Measurements from ENCODE around the gene TJP3.

TJP3 gene

DNA sequence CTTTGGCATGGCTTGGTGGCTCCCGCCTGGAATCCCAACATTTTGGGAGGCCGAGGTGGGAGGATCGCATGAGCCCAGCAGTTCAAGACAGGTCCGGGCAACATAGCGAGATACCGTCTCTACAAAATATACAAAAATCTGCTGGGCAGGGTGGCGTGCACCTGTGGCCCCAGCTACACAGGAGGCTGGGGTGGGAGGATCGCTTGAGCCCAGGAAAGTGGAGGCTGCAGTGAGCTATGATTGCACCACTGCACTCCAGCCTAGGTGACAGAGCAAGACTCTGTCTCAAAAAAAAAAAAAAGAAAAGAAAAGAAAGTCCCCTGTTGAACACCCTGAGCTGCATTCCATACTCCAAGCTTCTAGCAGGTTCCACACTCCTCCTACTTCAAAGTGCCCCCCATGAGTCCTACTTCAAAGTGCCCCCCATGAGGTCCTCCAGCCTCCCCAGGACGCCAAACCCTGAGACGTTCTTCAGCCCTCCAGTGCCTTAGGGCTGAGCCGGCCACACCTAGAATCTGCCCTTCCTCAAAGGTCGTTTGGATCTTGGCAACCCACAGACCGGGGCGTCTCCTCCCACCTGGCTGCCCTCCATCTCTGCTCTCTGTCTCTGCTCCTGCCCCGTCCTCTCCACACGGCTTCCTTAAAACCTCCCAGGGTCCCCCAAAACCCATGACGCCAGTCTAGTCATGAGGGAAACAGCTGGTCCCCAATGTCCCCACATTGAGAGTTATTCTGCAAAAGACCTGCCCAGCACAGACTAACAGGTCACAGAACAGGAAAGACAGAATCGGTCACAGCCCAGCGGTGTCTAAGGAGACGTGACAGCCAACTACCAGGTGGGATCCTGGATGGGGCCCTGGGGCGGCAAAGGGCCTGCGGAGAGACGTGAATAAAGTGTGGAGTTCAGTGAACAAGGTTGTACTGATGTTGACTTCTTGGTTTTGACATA is 4.8 kb downstream of the TJP3 start:
- no peak for DNase-seq

DNA sequence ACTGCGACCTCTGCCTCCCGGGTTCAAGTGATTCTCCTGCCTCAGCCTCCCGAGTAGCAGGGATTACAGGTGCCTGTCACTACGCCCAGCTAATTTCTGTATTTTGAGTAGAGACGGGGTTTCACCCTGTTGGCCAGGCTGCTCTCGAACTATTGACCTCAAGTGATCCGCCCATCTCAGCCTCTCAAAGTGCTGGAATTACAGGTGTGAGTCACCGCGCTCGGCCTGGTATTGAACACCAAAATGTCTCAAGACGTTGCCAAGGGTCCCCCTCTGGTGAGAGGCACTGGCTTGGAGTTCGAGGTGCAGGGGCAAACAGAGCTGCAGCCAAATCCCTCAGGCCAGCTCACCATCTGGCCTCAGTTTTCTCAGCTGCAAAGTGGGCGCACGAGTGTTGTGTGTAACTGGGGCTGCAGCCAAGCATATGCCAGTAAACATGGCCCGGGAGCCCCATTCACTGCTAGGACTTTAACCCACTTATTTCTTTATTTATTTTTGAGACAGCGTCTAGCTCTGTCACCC is 8.0 kb downstream of the TJP3 start:
- DNase-seq, result no peak

DNA sequence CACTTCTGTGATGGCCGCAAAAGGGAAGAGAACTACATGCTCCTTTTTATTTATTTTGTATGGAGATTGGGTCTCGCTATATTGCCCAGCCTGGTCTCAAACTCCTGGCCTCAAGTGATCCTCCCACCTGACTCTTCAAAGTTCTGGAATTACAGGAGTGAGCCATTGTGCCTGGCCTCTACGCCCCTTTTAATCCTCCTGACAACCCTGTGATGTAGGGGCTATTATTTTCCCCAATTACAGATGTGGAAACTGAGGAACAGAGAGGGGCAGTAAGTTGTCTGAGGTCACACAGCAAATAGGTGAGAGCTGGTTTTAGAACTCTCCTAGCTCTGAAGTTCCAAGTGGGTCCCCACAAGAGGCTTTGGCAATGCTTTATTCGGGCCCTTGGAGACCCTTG is 11.7 kb downstream of the TJP3 start:
- DNase-seq, result no peak

DNA sequence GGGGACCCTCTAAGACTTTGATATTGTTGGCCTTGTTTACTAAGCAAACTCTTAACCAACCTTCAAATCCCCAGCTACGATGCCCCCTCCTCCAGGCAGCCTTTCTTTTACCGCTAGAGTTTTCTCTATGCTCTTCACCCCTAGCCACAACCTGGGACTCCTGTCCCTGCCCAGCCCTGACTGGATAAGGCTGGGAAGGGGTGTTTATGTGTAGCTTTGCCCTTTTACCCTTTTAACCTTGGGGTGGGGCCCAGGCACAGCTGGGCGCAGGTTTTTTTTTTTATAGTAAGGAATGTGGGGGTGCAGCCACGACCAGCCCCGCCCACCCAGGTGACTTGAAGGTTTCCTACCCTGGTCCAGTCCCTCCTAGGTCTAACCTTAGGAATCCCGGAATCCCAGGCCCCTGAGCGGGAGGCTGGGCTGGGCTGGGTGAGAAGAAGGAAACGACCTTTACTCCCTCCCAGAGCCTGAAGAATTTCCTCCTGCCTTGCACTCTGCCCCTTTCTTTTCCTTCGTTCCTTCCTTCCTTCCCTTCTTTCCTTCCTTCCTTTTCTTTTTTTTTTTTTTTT is 12.2 kb downstream of the TJP3 start:
- DNase-seq, result no peak

DNA sequence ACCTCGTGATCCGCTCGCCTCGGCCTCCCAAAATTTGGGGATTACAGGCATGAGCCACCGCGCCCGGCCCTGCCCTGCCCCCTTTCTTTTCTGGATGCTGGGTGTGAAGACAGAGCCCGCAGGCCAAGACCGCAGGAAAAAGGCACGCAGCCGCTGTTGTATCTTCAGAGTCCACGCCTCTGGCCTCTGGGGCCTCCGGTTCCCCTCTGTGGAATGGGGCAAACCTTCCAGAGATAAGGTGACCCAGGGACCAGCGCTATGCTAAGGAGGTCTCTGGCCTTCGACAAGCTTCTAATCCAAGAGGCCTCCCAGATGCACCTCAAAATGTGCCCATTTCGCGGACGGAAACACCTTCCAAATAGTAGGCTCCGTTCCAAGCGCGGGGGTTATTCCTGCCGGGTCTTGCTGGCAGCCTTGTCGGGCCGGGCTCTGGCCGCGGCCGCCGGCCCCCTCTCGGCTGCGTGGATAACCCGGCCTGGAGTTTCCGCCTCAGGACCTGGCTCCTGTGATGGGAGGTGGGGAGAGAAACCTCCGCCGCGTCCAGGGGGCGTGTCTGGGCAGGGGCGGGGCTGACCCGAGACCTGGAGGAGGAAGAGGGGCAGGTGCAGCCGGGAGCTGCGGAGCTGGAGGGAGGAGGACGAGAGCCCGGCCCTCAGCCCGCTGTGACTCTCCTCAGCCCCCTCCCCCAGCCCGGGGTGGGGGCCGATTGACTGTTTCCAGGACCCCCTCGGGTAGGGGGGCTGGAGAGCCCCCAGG is 13.1 kb downstream of the TJP3 start:
- peak in 29 of 56 donors; percentile 1 to 56 (median 10) for DNase-seq

DNA sequence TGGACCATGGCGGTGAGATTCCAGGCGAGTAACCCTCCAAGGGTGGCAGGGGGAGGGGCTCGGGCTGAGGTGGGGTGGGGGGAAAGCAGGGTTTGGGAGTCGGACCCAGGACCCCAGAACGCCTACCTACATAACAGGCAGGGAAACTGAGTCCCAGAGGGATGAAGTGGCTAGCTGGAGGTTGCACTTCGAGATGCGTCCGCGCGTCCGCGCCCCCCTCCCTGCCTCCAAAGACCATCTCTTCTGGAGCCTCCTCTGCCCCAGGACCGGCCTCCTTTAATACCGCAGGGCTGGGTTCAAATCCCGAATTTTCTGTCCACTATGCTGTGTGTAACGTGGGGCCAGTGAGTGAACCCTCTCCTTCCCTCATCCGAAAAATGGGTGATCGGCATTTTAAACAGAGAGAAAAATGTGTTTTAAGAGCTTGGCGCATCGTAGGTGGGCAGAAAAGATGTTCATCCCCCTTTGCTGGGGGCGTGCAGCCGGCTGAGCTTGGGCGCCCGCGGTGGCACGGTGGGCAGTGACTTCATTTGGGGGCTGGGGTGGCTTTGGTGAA is 13.8 kb downstream of the TJP3 start:
- DNase-seq, result no peak

DNA sequence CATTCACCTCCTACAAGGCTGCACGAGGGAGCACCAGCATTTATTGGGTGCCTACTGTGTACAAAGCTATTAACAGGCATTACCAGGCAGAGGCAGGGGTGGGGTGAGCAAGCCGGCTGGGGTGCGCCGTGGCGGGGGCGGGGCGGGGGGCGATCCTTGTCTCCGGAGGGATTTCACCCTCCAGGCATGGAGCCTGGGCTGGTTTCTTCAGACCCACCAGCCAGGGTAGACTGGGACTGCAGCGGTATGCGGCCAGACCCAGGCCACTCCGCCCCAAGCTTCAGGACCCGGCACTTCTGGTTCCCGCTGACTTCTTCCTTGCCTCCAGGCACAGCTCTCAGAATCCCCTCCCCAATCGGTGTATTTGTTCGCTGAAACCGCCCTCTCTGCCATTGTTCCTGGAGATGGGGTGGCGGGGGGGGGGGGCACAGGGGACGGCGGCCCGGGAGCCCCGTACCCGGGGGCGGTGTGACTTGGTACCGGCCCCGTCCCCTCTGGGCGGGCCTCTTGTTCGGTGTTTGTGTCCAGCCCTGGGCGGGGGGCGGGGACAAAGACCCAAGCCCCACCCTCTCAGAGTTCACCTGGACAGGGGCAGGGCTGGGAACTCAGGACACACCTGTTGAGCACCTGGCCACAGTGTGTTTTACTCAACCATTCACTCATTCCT is 14.4 kb downstream of the TJP3 start:
- no peak for DNase-seq

DNA sequence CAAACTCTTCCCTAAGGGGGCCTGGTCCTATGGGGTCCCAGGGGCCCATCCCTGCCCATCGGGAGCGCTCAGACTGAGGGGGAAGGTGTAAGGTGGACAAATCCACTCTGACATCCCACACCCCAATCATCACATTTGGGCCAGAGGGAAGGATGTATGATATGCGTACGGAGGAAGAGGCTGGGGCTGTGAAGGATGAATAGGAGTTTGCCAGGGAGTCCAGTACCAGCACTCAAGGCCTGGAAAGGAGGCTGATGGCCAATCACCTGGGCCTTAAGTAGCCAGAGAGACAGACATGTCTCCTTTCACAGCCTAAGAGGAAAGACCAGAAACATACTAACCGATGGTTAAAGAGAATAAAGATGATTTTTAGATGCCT is 14.9 kb downstream of the TJP3 start:
- no peak for DNase-seq

DNA sequence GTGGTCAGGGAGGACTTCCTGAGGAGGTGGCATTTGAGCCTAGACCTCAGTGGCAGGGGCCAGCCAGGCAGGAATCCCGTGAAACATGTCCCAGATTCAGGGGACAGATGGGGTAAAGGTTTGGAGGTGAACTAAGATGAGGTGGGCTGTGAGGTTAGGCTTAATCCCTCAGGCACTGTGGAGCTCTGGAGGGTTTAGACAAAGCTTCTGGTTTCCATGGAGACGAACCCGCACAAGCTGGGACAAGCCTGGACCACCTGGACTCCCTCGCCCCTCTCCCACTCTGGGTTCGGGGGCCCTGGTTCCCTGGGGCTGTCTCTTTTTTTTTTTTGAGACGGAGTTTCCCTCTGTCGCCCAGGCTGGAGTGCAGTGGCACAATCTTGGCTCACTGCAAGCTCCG is 15.7 kb downstream of the TJP3 start:
- DNase-seq, result no peak

DNA sequence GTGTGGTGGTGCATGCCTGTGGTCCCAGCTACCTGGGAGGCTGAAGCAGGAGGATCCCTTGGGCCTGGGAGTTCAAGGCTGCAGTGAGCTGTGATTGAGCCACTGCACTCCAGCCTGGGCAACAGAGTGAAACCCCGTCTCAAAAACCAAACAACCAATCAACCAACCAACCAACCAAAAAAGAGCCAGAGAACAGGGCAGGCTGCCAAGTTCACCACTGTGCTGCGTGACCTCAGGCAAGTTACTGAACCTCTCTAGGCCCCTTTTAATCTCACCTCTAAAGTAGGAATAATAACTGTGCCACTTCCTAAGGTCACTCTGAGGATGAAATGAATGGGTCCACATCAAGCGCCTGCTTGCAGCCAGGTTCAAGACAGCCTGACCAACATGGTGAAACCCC is 16.9 kb downstream of the TJP3 start:
- no peak for DNase-seq

DNA sequence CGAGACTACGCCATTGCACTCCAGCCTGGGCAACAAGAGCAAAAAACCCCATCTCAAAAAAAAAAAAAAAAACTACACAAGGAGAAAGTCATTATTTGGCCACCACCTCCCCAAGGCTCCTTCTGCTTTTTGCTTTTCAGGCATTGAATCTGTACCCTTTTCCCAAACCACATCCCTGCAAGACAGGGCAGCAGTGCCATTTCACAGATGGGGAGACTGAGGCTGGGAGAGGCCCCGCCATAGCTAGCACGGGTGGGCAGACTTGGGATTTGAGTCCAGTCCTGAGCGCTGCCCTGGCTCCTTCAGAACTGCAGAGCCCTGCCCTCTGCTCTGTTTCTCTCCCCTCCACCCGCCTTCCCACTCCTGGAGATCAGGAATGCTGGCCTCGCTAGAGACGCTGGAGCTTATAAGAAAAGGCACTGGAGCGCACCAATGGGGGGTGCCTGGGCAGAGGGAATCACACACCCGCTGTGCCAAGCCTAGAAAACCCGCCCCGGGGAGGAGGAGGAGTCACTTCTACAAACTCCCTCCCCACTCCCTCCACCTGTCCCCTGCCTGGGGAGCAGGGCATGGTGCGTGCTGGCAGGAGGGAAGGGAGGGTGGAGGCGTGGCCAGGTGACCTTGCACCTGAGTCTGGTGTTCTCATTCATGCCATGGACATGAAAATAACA is 17.6 kb downstream of the TJP3 start:
- DNase-seq, result no peak

DNA sequence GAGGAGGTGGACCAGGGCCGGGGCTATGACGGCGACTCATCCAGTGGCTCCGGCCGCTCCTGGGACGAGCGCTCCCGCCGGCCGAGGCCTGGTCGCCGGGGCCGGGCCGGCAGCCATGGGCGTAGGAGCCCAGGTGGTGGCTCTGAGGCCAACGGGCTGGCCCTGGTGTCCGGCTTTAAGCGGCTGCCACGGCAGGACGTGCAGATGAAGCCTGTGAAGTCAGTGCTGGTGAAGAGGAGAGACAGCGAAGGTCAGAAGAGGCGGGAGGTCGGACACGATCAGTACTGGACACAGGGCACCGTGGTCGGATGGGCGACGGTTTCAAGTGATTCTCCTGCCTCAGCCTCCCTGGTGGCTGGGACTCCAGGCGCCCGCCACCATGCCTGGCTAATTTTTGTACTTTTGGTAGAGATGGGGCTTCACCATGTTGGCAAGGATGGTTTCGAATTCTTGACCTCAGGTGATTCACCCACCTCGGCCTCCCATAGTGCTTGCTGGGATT is 22.3 kb downstream of the TJP3 start:
- no peak for DNase-seq

DNA sequence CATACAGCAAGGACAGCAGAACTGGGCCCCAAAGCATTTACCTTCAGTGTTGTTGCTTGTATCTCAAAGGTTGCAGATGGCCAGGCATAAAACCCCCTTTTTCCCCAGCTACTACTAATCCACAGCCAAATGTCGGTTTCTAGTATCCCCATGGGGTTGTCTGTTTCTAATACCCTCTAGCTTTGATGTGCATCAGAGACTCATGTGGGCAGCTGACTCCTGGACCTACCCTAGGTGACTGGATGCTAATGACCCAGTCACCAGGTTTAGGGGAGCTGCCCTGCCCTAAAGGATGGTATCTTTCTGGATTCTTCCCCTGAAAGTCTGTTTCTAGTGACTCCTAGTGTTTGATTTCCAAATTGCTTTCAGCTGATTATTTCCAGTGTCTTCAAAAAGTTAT is 23.9 kb downstream of the TJP3 start:
- no peak for DNase-seq

DNA sequence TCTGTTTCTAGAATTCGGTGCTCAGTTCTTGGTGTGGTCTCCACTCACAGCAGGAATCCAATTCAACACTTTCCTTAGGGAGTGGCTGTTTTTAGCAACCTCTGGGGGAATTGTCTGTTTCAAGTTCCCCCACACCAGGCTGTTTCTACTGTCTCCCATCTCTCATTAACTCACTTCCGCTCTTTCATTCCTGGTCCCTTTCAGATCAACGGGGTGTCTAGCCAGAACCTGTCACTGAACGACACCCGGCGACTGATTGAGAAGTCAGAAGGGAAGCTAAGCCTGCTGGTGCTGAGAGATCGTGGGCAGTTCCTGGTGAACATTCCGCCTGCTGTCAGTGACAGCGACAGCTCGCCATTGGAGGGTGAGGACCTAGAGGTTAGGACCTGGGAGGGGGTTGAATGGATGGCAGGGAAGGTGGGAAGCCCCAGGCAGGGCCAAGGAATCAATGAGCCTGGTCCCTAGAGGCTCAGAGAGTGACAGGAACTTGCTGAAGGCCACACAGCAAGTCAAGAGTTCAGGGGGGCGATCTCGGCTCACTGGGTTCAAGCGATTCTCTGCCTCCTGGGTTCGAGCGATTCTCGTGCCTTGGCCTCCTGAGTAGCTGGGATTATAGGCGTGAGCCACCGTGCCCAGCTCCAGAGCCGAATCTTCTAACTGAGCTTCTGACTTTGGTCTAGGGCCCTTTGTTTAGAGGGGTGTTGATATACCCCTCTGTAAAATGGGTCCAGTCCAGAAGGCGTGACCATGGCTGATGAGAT is 25.5 kb downstream of the TJP3 start:
- no peak for DNase-seq

DNA sequence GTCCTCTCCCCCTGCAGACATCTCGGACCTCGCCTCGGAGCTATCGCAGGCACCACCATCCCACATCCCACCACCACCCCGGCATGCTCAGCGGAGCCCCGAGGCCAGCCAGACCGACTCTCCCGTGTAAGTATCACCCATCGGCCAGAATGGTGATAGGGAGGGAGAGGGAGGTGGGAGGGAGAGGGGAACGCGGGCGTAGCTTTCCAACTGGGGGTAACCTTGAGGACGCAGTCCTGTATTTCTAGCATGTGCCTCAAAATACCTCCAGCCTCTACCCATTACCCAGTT is 26.1 kb downstream of the TJP3 start:
- DNase-seq, result no peak

DNA sequence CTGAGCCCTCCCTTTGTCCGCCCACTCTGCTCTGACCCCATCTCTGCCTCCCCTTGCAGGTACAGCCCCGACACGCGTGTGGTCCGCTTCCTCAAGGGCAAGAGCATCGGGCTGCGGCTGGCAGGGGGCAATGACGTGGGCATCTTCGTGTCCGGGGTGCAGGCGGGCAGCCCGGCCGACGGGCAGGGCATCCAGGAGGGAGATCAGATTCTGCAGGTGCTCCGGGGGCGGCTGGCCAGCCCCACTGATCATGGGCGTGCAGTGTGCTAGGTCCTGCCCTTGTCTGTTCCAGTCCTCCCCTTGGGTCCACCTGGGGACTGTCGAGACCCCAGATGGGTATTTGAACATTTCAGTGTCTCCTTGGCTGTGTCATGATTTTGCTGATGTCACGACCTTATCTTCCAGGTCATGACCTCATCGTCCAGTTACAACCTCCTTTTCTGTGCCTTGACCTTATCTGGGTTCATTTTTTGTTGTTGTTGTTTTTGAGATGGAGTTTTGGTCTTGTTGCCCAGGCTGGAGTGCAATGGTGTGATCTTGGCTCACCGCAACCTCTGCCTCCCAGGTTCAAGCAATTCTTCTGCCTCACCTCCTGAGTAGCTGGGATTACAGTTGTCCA is 28.0 kb downstream of the TJP3 start:
- no peak for DNase-seq

DNA sequence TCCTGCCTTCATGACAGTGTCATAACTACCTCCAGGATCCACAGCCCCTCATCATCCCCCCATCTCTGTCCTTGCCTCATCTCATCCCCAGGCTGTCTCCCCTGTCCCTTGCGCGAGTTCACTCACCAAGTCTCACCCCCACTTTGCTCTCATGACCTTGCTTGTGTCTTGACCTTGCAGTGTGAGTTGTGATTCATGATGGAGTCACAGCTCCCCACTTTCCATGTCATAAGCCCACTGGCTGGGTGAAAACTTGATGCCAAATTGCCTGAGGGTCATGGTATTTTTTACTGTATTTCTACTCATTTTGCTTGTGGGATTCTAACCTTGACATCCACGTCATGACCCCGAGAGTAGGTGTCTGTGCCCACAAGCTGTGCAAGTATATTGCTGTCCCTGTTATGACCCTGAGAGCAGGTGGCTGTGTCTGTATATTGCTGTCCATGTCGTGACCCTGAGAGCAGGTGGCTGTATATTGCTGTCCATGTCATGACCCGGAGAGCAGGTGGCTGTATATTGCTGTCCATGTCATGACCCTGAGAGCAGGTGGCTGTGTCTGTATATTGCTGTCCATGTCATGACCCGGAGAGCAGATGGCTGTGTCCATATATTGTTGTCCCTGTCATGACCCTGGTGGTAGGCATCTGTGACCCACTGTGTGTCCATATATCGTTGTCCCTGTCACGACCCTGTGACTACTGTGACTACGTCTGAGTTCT is 29.5 kb downstream of the TJP3 start:
- no peak for DNase-seq

DNA sequence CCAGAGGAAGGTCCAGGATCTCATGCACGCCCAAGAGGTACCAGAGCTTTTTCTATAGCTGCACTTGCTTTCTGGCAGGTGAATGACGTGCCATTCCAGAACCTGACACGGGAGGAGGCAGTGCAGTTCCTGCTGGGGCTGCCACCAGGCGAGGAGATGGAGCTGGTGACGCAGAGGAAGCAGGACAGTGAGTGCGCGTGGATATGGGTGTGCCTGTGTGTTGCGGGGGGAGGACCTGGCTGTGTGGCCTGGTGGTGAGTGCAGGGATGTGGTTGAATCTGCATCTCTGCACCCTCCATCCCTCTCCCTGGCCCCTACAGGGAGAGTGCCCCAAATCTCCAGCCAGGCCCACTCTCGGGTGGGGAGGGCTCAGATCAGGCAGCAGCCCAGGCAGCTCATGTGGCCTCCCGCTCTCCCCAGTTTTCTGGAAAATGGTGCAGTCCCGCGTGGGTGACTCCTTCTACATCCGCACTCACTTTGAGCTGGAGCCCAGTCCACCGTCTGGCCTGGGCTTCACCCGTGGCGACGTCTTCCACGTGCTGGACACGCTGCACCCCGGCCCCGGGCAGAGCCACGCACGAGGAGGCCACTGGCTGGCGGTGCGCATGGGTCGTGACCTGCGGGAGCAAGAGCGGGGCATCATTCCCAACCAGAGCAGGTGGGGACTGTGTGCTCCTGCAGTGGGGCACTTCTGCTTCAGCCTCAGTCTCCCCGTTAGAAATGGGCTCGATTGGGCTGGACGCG is 30.5 kb downstream of the TJP3 start:
- DNase-seq, result no peak

Measured in nucleus accumbens (tissue), 56 donors.